Neural progenitor cell (in vitro differentiated cells): ENCODE measurements around the gene ARSA. TPM values are rescaled to one million over a fixed set of nuclear protein-coding genes. Genes with fewer than 3 reads are reported as not detected.
"Not testable (repeated sequence)": the region's sequence is repeated elsewhere in the genome, so short reads cannot be mapped to it uniquely, and the experiment has no call there.

Experiments
- DNase-seq: peaks from one replicate; pipeline ENCODE4 v3.0.0-alpha.2; 2016; ENCODE audit warnings: low spot score
- H2AFZ ChIP-seq: fragments of 200-600 bp; sonication (generic); replicated peaks from 2 replicates; pipeline ENCODE4 v1.6.1; 2016; ENCODE audit warnings: antibody characterized with exemption
- H3F3A ChIP-seq: fragments of 200-600 bp; sonication (generic); 2 replicates; pipeline ENCODE4 v1.6.1; 2016; ENCODE audit warnings: antibody characterized with exemption, low read depth
- H3K27ac ChIP-seq: fragments of 200-600 bp; sonication (generic); 2 replicates; pipeline ENCODE4 v1.5.1; 2016; ENCODE audit warnings: mild to moderate bottlenecking
- H3K27me3 ChIP-seq: fragments of 200-600 bp; sonication (generic); 2 replicates; pipeline ENCODE4 v1.6.1; 2016; ENCODE audit warnings: mild to moderate bottlenecking, moderate library complexity
- H3K36me3 ChIP-seq: fragments of 200-600 bp; sonication (generic); 2 replicates; pipeline ENCODE4 v1.5.1; 2016
- H3K4me1 ChIP-seq: fragments of 200-600 bp; sonication (generic); 2 replicates; pipeline ENCODE4 v1.6.1; 2016; ENCODE audit warnings: mixed run types
- H3K4me2 ChIP-seq: fragments of 200-600 bp; sonication (generic); 2 replicates; pipeline ENCODE4 v1.6.1; 2016
- H3K4me3 ChIP-seq: fragments of 200-600 bp; sonication (generic); 2 replicates; pipeline ENCODE4 v1.5.1; 2016
- H3K79me2 ChIP-seq: fragments of 200-600 bp; sonication (generic); 2 replicates; pipeline ENCODE4 v1.6.1; 2016; ENCODE audit warnings: low read depth
- H3K9ac ChIP-seq: fragments of 200-600 bp; sonication (generic); 2 replicates; pipeline ENCODE4 v1.6.1; 2016
- H3K9me3 ChIP-seq: fragments of 200-600 bp; sonication (generic); 2 replicates; pipeline ENCODE4 v1.5.1; 2016; ENCODE audit warnings: low read depth
- H4K20me1 ChIP-seq: fragments of 200-600 bp; sonication (generic); 2 replicates; pipeline ENCODE4 v1.6.1; 2016; ENCODE audit warnings: low read depth
- H3K27ac Mint-ChIP-seq: 3 replicates; pipeline ENCODE4 v1.8.0; 2021; ENCODE audit warnings: mixed read lengths
- H3K27me3 Mint-ChIP-seq: 2 replicates; pipeline ENCODE4 v1.8.0; 2022; ENCODE audit warnings: low read depth, mild to moderate bottlenecking, inconsistent platforms, moderate library complexity, mixed read lengths; ENCODE audit not compliant: insufficient read depth
- H3K36me3 Mint-ChIP-seq: 3 replicates; pipeline ENCODE4 v1.8.0; 2021; ENCODE audit warnings: mixed read lengths
- H3K4me1 Mint-ChIP-seq: 3 replicates; pipeline ENCODE4 v1.8.0; 2021; ENCODE audit warnings: mixed read lengths
- H3K4me3 Mint-ChIP-seq: 3 replicates; pipeline ENCODE4 v1.8.0; 2021; ENCODE audit warnings: mild to moderate bottlenecking, moderate library complexity, mixed read lengths
- H3K9me3 Mint-ChIP-seq: 3 replicates; pipeline ENCODE4 v1.8.0; 2020; ENCODE audit warnings: mixed read lengths
- EZH2 ChIP-seq: fragments of 200-600 bp; sonication (generic); IDR thresholded peaks from 2 replicates; pipeline ENCODE4 v1.6.1; 2017; ENCODE audit warnings: antibody characterized with exemption, mild to moderate bottlenecking, moderate library complexity
- EZH2phosphoT487 ChIP-seq: fragments of 200-600 bp; sonication (generic); IDR thresholded peaks from 2 replicates; pipeline ENCODE4 v1.6.1; 2017; ENCODE audit warnings: antibody characterized with exemption
- total RNA-seq: library from RNA; depleted of rRNA; stranded (reverse); fragments of >200 nt; gene quantifications from 2 replicates; pipeline ENCODE4 v1.2.3, GENCODE V29; 2015; ENCODE audit warnings: low replicate concordance
- TF ChIP-seq, protein P1 (sequence below): fragments of 200-600 bp; sonication (generic); IDR thresholded peaks from 2 replicates; pipeline ENCODE4 v1.5.1; 2017; ENCODE audit warnings: antibody characterized with exemption, mild to moderate bottlenecking

Gene ARSA
- total RNA-seq, 1 donor from 2014 or later, result 4.2 TPM

DNA sequence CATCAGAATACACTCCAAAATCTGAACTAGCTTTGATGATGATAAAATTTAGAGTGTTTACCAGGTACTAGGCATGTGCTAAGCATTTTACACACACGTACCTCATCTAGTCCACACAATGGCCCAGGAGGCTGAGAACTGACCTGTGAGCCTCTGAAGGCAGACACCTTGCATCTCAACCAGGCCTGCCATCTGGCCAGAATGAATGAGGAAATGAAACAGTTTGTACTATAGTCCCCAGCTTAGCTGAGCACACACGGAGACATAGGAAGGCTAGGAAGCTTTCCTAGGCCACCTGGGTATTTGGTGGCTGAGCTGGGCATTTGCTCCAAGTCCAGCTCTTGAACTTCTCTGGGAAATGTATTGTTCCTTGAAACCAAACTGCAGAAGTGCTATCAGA is 37.8 kb upstream of the ARSA start:
- DNase-seq, result no peak
- Histone ChIP-seq H3K27ac (no peak overlapping the region), H3K4me1 (no peaks in the 10 kb centered on the region)

DNA sequence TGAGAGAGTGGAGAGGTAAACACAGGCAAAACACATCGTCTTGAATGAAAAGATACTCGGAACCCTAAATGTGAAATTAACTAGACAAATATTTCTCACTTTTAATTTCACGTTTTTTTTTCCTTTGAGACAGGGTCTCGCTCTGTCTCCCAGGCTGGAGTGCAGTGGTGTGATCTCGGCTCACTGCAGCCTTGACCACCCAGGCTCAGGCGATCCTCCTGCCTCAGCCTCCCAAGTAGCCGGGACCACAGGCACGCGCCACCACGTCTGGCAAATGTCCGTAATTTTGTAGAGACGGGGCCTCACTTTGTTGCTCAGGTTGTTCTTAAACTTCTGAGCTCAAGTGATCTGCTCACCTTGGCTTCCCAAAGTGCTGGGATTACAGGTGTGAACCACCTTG is 37.3 kb upstream of the ARSA start:
- Histone ChIP-seq H3K9ac (no peak overlapping the region), H3K36me3 (no peaks in the 10 kb centered on the region), H3K4me2 (no peak overlapping the region), H3K4me1 (no peaks in the 10 kb centered on the region), H2AFZ (no peak overlapping the region), H3K27me3 (peaks cover 26% of the 10 kb centered on the region), H3K9me3 (no peaks in the 10 kb centered on the region), H4K20me1 (no peaks in the 10 kb centered on the region), H3K4me3 (no peak overlapping the region), H3K79me2 (no peaks in the 10 kb centered on the region), H3K27ac (no peak overlapping the region), H3F3A (no peaks in the 10 kb centered on the region)
- Mint-ChIP-seq H3K27ac (no peak overlapping the region), H3K4me1 (no peaks in the 10 kb centered on the region), H3K36me3 (peaks cover 2% of the 10 kb centered on the region), H3K9me3 (peaks cover 7% of the 10 kb centered on the region), H3K4me3 (no peak overlapping the region), H3K27me3 (peaks cover 5% of the 10 kb centered on the region)
- TF ChIP-seq, protein P1, sequence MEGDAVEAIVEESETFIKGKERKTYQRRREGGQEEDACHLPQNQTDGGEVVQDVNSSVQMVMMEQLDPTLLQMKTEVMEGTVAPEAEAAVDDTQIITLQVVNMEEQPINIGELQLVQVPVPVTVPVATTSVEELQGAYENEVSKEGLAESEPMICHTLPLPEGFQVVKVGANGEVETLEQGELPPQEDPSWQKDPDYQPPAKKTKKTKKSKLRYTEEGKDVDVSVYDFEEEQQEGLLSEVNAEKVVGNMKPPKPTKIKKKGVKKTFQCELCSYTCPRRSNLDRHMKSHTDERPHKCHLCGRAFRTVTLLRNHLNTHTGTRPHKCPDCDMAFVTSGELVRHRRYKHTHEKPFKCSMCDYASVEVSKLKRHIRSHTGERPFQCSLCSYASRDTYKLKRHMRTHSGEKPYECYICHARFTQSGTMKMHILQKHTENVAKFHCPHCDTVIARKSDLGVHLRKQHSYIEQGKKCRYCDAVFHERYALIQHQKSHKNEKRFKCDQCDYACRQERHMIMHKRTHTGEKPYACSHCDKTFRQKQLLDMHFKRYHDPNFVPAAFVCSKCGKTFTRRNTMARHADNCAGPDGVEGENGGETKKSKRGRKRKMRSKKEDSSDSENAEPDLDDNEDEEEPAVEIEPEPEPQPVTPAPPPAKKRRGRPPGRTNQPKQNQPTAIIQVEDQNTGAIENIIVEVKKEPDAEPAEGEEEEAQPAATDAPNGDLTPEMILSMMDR, result no peak
- TF ChIP-seq EZH2phosphoT487, result no peak
- no peak for TF ChIP-seq EZH2
- no peak for DNase-seq

More for the DNA sequence above, 37.8 kb upstream of the ARSA start:
- Histone ChIP-seq H3K9ac (no peak overlapping the region), H3K4me3 (no peak overlapping the region), H3K79me2 (no peaks in the 10 kb centered on the region), H3K4me2 (no peak overlapping the region), H3F3A (no peaks in the 10 kb centered on the region), H2AFZ (no peak overlapping the region), H3K27me3 (peaks cover 22% of the 10 kb centered on the region), H3K36me3 (no peaks in the 10 kb centered on the region), H3K9me3 (no peaks in the 10 kb centered on the region), H4K20me1 (no peaks in the 10 kb centered on the region)
- TF ChIP-seq, protein P1, result no peak
- no peak for TF ChIP-seq EZH2
- TF ChIP-seq EZH2phosphoT487, result no peak
- H3K4me3 Mint-ChIP-seq, result no peak overlapping the region
- H3K27me3 Mint-ChIP-seq, result peaks cover 7% of the 10 kb centered on the region
- H3K4me1 Mint-ChIP-seq, result peaks cover 5% of the 10 kb centered on the region
- no peak overlapping the region for H3K27ac Mint-ChIP-seq
- peaks cover 2% of the 10 kb centered on the region for H3K9me3 Mint-ChIP-seq
- H3K36me3 Mint-ChIP-seq, result peaks cover 2% of the 10 kb centered on the region

DNA sequence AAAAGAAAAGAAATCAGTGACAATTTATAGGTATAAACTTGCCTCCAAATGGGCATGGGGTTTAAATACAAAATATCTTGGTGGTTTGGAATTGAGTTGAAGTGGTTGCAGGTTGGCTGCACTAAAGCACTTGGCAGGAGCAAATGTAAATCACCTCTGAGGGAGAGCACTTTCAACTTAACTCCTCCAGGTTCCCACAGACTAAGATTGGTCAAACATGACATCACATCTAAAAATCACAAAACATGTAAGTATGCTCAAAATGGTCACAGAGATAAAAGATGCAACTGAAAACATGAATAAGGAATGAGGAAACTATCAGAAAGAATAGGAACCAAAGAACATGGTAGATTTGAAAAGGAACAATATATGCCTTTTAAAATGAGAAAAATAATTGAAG is 32.4 kb upstream of the ARSA start:
- no peak overlapping the region for H3K27ac Mint-ChIP-seq
- peaks cover 3% of the 10 kb centered on the region for H3K4me1 Mint-ChIP-seq
- Histone ChIP-seq H4K20me1 (no peaks in the 10 kb centered on the region), H3K27me3 (peaks cover 25% of the 10 kb centered on the region), H3K79me2 (no peaks in the 10 kb centered on the region), H3K4me1 (no peaks in the 10 kb centered on the region), H2AFZ (no peak overlapping the region), H3K27ac (no peak overlapping the region), H3K9ac (no peak overlapping the region), H3K4me2 (no peak overlapping the region), H3K4me3 (no peak overlapping the region), H3K9me3 (no peaks in the 10 kb centered on the region), H3K36me3 (no peaks in the 10 kb centered on the region), H3F3A (no peaks in the 10 kb centered on the region)
- no peak for DNase-seq
- H3K36me3 Mint-ChIP-seq, result peaks cover 2% of the 10 kb centered on the region
- H3K9me3 Mint-ChIP-seq, result peaks cover 13% of the 10 kb centered on the region
- TF ChIP-seq EZH2 (no peak), EZH2phosphoT487 (no peak)
- TF ChIP-seq, protein P1, result no peak
- peaks cover 7% of the 10 kb centered on the region for H3K27me3 Mint-ChIP-seq
- no peak overlapping the region for H3K4me3 Mint-ChIP-seq

DNA sequence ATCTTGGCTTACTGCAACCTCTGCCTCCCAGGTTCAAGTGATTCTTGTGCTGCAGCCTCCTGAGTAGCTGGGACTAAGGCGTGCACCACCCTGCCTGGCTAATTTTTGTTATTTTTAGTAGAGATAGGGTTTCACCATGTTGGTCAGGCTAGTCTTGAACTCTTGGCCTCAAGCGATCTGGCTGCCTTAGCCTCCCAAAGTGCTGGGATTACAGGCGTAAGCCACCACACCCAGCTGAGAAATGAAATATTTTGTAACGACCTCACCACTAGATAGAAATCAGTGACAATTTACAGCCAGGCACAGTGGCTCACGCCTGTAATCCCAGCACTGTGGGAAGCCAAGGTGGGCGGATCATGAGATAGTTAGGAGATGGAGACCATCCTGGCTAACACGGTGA is 31.8 kb upstream of the ARSA start:
- peaks cover 25% of the 10 kb centered on the region for H3K27me3 ChIP-seq
- not testable (repeated sequence) for H3K4me2 ChIP-seq, H3F3A ChIP-seq, H3K4me1 Mint-ChIP-seq, H4K20me1 ChIP-seq, H3K9me3 ChIP-seq, H3K27ac Mint-ChIP-seq, H2AFZ ChIP-seq, H3K79me2 ChIP-seq, H3K27ac ChIP-seq, DNase-seq, H3K4me3 Mint-ChIP-seq, H3K36me3 ChIP-seq, H3K4me1 ChIP-seq, H3K27me3 Mint-ChIP-seq, H3K36me3 Mint-ChIP-seq, H3K9ac ChIP-seq, H3K4me3 ChIP-seq
- H3K9me3 Mint-ChIP-seq, result peaks cover 14% of the 10 kb centered on the region
